ENCODE measurements around the gene LMAN1L.

The LMAN1L gene

DNA sequence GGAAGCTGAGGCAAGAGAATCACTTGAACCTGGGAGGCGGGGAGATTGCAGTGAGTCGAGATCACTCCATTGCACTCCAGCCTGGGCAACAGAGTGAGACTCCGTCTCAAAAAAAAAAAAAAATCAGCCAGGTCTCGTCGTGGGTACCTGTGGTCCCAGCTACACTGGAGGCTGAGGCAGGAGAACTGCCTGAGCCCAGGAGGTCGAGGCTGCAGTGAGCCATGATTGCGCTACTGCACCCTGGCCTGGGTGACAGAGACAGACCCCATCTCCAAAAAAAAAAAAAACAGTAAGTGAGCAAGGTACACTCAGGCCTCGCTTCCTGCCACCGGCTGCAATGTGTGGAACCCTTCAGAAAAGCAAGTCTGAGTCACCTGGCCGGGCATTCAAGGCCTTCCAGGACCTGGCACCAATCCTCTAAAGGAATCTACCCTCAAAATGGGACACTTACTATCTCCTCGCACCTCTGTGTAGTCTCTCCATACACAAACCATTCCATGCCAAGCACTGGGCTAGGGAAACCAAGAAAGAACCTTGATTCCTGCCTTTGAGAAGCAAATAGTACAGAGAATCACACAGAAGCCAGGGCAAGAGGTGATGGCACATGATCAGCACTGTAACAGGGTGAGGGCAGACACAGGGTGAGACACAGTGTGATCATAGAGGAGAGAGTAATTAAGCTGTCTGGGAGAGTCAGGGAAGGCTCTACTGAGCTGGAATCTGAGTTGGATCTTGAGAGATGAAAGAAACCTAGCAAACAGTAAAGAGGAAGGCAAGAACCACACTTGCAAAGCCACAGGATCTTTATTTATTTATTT lies 50.8 kb downstream of the LMAN1L start:
- DNase-seq, result no peak

DNA sequence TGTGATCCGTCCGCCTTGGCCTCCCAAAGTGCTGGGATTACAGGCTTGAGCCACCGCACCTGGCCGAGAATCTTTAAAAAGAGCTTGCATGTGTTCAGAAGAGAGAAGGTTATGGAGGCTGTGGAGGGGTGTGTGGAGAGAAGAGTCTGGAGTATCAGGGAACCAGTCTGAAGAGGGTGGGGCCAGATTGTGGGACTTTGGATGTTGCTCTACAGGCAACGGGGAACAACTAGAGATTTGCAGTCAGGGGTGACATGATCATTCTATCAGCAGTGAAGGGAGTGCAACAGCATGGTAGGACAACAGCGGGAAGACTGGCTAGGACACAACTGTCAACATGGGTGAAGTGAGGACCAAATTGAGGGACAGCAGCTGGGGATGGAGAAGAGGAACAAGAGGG lies 51.7 kb downstream of the LMAN1L start:
- DNase-seq, result no peak

DNA sequence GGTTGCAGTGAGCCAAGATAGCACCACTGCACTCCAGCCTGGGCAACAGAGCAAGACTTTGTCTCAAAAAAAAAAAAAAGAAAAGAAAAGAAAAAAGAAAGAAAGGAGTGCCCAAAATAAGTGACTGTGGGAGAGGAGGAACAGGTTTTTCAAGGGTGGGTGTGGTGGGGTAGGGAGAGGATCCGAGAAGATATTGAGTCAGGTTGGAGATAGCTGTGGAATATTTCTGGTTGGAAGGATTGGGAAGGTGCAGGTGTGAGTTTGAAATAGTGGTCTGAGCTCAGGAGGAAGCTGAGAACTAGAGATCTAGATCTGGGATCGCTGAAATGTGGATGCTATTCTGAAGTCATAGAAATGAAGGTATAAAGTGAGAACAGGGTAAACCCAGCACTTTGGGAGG lies 52.7 kb downstream of the LMAN1L start:
- no peak for DNase-seq

DNA sequence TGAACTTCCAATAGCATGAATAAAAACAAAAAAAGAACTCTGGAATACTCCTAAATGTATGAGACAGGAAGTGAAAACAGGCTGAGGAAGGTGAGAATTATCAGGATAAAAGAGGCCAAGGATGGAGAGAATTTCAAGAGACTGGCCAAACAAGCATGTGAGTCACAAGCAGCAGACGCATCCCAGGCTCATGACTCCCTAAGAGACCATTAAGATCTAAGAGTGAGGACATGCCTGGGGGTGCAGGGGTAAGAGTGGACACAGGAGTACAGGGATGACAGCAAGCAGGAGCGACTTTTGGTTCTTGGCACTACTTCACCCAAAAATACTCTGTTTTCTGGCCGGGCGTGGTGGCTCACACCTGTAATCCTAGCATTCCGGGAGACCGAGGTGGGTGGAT lies 53.5 kb downstream of the LMAN1L start:
- no peak for DNase-seq

DNA sequence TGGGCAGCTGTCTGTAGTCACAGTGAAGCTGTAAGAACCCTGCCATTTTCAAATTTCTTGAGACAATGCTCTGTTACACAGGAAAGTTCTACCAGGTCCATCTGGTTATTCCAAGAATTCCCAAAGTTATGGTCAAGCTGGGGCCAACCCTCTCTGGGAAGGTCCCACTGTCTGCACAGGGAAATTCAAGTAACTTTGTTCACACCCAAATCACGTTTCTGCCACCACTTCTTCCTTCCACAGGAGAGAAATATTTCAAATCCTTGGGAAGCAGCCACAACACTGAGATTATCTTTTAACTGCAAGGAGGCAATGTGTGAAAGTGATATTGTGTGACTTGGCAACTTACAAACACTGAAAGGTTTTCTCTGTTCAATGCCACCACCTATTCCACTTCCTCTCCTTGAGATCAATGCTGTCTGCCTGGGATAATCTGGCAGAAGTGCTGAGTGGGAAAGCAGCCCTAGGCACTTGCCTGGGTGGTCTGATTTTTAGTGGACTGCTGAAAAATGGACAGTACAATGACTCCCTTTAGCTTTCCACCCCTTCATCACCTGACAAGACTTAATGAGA lies 54.9 kb downstream of the LMAN1L start:
- DNase-seq, result no peak

DNA sequence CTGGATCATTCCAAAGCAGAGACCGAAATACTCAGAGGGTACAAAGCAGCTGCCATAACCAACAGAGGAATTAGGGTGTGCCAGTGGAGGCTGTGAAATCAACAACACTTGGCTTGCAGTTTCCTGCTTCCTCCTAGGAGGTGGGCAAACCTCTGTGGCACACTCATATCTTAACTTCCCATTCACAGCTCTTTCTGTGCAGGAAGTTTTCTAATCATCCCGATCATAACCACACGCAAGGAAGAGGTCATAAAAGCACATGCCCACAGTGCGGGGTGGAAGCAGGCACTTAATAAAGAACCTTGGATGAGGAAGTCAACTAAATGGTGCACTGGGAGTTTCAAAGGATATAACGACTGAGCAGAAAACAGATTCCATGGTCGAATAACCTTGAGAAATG lies 55.4 kb downstream of the LMAN1L start:
- DNase-seq, result no peak

DNA sequence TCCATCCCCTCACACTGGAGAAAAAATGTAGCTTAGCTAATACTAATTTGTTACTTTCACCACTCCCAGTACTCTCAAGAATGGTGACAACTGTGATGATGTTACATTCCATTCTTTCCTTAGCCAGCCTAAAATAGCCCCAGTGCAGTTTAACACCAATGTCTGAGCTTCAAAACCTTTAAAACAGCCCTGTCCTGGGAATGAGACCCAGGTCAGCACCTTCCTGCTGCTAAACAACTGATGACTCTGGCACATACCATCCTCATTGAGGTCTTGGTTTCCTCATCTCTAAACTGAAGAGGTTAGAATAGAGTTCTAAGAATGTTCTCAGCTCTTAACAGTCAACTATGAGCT lies 56.7 kb downstream of the LMAN1L start:
- DNase-seq, result no peak

DNA sequence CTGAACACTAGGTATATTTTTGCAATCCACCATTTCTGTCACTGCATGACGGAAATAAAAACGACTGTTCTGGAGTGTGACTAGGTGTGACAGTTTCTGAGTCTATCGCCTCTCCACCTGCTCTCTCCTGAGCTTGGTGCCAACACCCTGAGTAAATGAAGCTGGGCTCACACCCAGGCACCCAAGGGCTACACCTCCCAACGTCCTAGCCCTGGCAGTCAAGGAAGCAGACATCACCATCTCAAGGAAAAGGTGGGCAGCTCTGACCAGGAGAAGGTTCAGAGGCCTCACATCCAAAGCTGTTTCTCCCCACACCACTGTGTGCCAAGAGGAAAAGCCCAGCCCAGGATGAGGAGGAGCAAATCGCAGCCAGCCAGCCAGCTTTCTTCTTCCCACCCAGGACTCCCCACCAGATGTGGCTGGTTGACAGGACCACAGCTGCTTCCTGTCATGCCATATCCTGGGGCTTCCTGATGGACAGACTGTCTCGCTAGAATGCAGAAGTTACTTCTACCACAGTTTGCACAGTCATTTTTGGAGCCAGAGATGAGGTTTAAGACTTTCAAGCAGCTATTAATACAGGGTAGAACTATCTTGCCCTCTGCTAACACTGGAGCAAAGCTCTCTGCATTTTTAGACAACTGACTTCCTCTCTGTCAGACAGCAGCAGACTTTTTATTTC lies 57.2 kb downstream of the LMAN1L start:
- peak; percentile 59 for DNase-seq

DNA sequence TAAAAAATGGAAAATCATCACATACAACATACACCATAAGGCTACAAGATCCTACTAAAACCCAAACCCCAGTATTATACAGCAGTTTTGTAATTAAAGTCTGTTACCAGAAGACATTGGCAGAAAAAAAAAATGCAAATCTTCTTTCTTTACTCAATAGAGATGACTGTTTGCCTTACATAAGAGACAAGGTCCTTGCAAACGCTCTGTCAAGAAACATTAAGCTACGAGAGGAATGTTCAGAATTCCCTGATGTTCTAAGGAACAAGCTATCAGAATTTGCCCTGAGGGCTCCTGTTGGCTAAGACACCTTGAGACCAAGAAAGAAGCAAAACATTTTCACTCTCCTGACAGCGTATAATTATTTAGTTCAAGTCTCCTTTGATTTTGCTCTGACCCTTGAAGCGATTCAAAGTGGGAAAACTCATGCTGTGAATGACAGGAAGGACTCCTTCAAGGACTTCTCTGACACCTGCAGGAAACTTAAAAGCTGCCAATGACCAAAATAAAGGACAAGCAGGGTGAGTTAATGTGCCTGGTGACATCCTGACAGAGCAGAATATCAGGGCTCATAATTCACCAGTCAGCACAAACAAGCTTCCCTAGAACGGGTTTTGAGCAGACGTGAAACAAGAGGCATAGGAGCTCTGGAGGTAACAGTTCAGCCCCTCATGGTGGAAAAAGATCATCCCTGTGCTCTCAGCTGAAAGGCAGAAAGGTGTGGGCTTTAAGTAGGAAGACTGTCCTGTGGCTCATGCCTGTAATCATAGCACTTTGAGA lies 58.0 kb downstream of the LMAN1L start:
- no peak for DNase-seq

DNA sequence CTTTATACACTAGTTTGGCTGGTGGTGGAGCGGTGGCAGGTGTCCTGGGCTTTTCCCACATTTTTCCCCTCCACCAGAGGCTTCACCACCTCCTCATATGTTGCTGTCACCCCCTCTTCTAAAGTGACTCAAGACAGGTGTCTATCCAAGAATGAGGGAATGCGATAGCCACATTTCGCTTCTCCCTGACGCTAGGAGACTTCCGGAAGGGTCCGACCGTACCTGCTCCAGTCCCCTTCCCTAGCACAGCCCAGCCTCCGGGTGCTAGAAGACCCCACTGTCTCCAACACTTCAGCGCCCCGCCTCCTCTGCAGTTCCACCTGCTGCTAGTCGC lies 60.0 kb downstream of the LMAN1L start:
- no peak for DNase-seq

DNA sequence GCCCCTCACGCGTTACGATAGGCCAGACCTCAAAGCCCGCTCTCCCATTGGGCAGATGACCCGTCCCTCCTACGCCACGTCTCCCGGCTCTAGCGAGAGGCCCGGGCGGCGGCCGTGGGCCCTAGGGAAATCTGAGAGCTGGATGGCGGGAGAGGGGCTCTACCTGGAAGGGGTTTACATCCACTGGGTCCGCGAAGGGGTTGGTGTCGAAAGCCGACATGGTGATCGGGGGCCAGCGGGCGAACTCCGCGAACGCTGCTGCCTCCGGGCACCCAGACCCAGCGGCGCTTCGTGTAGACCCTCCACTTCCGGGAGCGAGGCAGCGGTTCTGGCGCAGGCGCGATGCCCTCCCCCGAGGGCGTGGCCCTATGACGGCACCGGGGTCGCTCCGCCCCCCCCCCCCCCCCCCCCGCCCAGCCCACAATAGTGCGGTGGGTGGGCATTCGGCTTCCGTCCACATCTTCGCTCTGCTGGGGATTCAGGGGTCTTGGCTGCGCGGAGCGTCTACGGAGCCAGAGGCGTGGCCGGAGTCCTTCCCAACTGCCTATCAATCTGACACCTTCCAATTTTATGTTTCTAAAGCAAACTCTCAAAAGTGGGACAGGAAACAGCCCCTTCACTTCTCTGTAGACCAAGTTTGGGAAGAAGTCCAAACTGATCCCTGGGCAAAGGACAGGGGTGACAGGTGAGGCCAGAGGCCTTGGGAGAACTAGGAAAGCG lies 60.6 kb downstream of the LMAN1L start, which contains the start of gene SCAMP2:
Gene SCAMP2 (minus strand): TSS at position 330 of the 720 bp plus-strand sequence. CDS start 110 bp downstream, at position 220.
- DNase-seq, result peak; percentile 92

DNA sequence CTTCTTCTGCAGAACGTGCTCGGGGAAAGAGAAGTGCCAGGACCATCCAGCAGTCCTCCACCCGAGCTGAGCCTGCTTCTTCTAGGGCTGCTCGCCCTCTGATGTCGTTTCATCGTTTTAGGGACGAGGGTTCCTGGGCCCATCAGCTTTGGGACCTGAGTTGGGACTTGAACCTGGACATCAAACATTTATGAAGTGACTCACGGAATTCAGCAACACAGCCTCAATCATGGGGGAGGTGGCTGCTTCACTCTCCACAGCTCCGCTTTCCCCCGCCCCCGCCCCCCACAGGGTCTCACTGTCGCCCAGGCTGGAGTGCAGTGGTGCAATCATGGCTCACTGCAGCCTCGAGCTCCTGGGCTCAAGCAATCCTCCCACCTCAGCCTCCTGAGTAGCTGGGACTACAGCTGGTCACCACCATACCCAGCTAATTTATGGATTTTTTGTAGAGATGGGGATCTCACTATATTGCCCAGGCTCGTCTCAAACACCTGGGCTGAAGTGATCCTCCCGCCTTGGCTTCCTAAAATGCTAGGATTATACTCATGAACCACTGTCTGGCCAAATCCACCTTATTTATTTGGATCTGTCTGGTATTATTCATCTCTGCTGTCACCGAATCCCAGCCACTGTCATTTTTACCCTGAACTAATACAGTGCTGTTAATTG lies 61.3 kb downstream of the LMAN1L start:
- peak; percentile 51 for DNase-seq
